ENCODE measurements around the gene EXOSC10. TPM values are rescaled to one million over a fixed set of nuclear protein-coding genes. Genes with fewer than 3 reads are reported as not detected.

The EXOSC10 gene
- total and polyA plus RNA-seq, 10 donors, result 27.5 to 66.3 (median 55.4) TPM

- DNase-seq, result no peak
- TF ChIP-seq POLR2A (IDR thresholded peaks at IDR 0.05), result no peak
- no peak for TF ChIP-seq POLR2AphosphoS5 (IDR thresholded peaks at IDR 0.05)
- TF ChIP-seq CTCF (IDR thresholded peaks at IDR 0.05 in 8 of 11, conservative IDR thresholded peaks at IDR 0.05 in 3 of 11), result no peak
- H3K36me3 ChIP-seq, result peaks cover 0 to 100% (median 81%) of the 10 kb centered on the region in 6 donors
- H3K27ac ChIP-seq, result no peak overlapping the region
- H3K27me3 ChIP-seq (replicated peaks in 1 of 7), result no peaks in the 10 kb centered on the region
- H3K4me3 ChIP-seq, result no peak overlapping the region
- H3K9me3 ChIP-seq, result no peaks in the 10 kb centered on the region
- intact Hi-C loops (cut with DNase I; ENCODE audit: low total_unique reads), result no loop called here
- H3K4me1 ChIP-seq, result no peaks in the 10 kb centered on the region
- 93 to 99% (median 98%) methylated on average over 2 of the region's 2 CpGs for WGBS, 5 donors
These were observed 16.6 kb upstream of the EXOSC10 start for GRCh38 chr1:11116318-11116717.

GRCh38 chr1:11114966-11115365, 15.3 kb upstream of the EXOSC10 start:
- Histone ChIP-seq H3K4me1 (no peaks in the 10 kb centered on the region), H3K4me3 (no peak overlapping the region), H3K9me3 (no peaks in the 10 kb centered on the region), H3K27me3 (replicated peaks in 1 of 7) (no peaks in the 10 kb centered on the region), H3K27ac (no peak overlapping the region), H3K36me3 (peaks cover 0 to 100% (median 77%) of the 10 kb centered on the region in 6 donors)
- intact Hi-C loops (cut with DNase I; ENCODE audit: low total_unique reads), result no loop called here
- 91 to 98% (median 94%) methylated on average over 3 of the region's 3 CpGs for WGBS, 5 donors
- DNase-seq, result no peak
- no peak for TF ChIP-seq CTCF (IDR thresholded peaks at IDR 0.05 in 8 of 11, conservative IDR thresholded peaks at IDR 0.05 in 3 of 11)
- no peak for TF ChIP-seq POLR2A (IDR thresholded peaks at IDR 0.05)
- TF ChIP-seq POLR2AphosphoS5 (IDR thresholded peaks at IDR 0.05), result no peak

GRCh38 chr1:11109047-11109760, 9.5 kb upstream of the EXOSC10 start:
- WGBS, 5 donors, result 86 to 94% (median 90%) methylated on average over 7 of the region's 7 CpGs
- Histone ChIP-seq H3K36me3 (peaks cover 0 to 89% (median 78%) of the 10 kb centered on the region in 6 donors), H3K27ac (no peak overlapping the region), H3K27me3 (replicated peaks in 1 of 7) (no peaks in the 10 kb centered on the region), H3K9me3 (no peaks in the 10 kb centered on the region), H3K4me3 (no peak overlapping the region), H3K4me1 (no peaks in the 10 kb centered on the region)
- intact Hi-C loops (cut with DNase I; ENCODE audit: low total_unique reads), result no loop called here
- no peak for DNase-seq
- TF ChIP-seq CTCF (IDR thresholded peaks at IDR 0.05 in 8 of 11, conservative IDR thresholded peaks at IDR 0.05 in 3 of 11) (no peak), POLR2AphosphoS5 (IDR thresholded peaks at IDR 0.05) (no peak), POLR2A (IDR thresholded peaks at IDR 0.05) (no peak)

- DNase-seq, result no peak
- WGBS, 5 donors, result 73 to 94% (median 91%) methylated on average over 5 of the region's 5 CpGs
- H3K4me3 ChIP-seq, result no peak overlapping the region
- H3K27me3 ChIP-seq (replicated peaks in 1 of 7), result no peaks in the 10 kb centered on the region
- no peak overlapping the region for H3K27ac ChIP-seq
- H3K4me1 ChIP-seq, result no peaks in the 10 kb centered on the region
- H3K36me3 ChIP-seq, result peaks cover 0 to 73% (median 64%) of the 10 kb centered on the region in 6 donors
- intact Hi-C loops (cut with DNase I; ENCODE audit: low total_unique reads), result no loop called here
- no peak for TF ChIP-seq POLR2A (IDR thresholded peaks at IDR 0.05)
- TF ChIP-seq POLR2AphosphoS5 (IDR thresholded peaks at IDR 0.05), result no peak
- no peak for TF ChIP-seq CTCF (IDR thresholded peaks at IDR 0.05 in 8 of 11, conservative IDR thresholded peaks at IDR 0.05 in 3 of 11)
- H3K9me3 ChIP-seq, result no peaks in the 10 kb centered on the region
These were observed 7.9 kb upstream of the EXOSC10 start for GRCh38 chr1:11107599-11107998.

Measured in spleen (tissue), 11 donors.